ENCODE measurements around the gene KRT5.

Gene KRT5

GRCh38 chr12:52528641-52529143, 8.5 kb upstream of the KRT5 start:
- no peak for TF ChIP-seq CTCF (IDR thresholded peaks at IDR 0.05; ENCODE audit: low read depth, low read length)
- DNase-seq (ENCODE audit: low read depth, low spot score): no peak
- no peak overlapping the region for H3K4me3 ChIP-seq (ENCODE audit: low read depth, low read length)
- in situ Hi-C loops (cut with HindIII; ENCODE audit: low sequenced_read_pairs): no loop called here

- in situ Hi-C loops (cut with HindIII; ENCODE audit: low sequenced_read_pairs): no loop called here
- DNase-seq (ENCODE audit: low read depth, low spot score): no peak
- TF ChIP-seq CTCF (IDR thresholded peaks at IDR 0.05; ENCODE audit: low read depth, low read length): no peak
- H3K4me3 ChIP-seq (ENCODE audit: low read depth, low read length): no peak overlapping the region
These were observed 7.1 kb upstream of the KRT5 start for GRCh38 chr12:52527121-52527800.

GRCh38 chr12:52526511-52526951, 6.3 kb upstream of the KRT5 start:
- no peak for DNase-seq (ENCODE audit: low read depth, low spot score)
- no peak overlapping the region for H3K4me3 ChIP-seq (ENCODE audit: low read depth, low read length)
- no peak for TF ChIP-seq CTCF (IDR thresholded peaks at IDR 0.05; ENCODE audit: low read depth, low read length)
- in situ Hi-C loops (cut with HindIII; ENCODE audit: low sequenced_read_pairs): no loop called here

GRCh38 chr12:52525661-52526499, 5.7 kb upstream of the KRT5 start:
- in situ Hi-C loops (cut with HindIII; ENCODE audit: low sequenced_read_pairs): no loop called here
- TF ChIP-seq CTCF (IDR thresholded peaks at IDR 0.05; ENCODE audit: low read depth, low read length): no peak
- DNase-seq (ENCODE audit: low read depth, low spot score): no peak
- H3K4me3 ChIP-seq (ENCODE audit: low read depth, low read length): no peak overlapping the region

- TF ChIP-seq CTCF (IDR thresholded peaks at IDR 0.05; ENCODE audit: low read depth, low read length): no peak
- H3K4me3 ChIP-seq (ENCODE audit: low read depth, low read length): no peak overlapping the region
- no peak for DNase-seq (ENCODE audit: low read depth, low spot score)
- in situ Hi-C loops (cut with HindIII; ENCODE audit: low sequenced_read_pairs): no loop called here
These were observed 4.9 kb upstream of the KRT5 start for GRCh38 chr12:52524898-52525591.

GRCh38 chr12:52524241-52524897, 4.2 kb upstream of the KRT5 start:
- no peak for TF ChIP-seq CTCF (IDR thresholded peaks at IDR 0.05; ENCODE audit: low read depth, low read length)
- H3K4me3 ChIP-seq (ENCODE audit: low read depth, low read length): no peak overlapping the region
- DNase-seq (ENCODE audit: low read depth, low spot score): no peak
- in situ Hi-C loops (cut with HindIII; ENCODE audit: low sequenced_read_pairs): no loop called here
